Stimulated activated CD8-positive, alpha-beta memory T cell treated with anti-CD3 and anti-CD28 coated beads, Interleukin-7, amount 100 ng/mL, for 4 hours (primary cell): Measurements from ENCODE around the gene LPGAT1.
"Not testable (repeated sequence)": the region's sequence is repeated elsewhere in the genome, so short reads cannot be mapped to it uniquely, and the experiment has no call there.

Source experiments
- DNase-seq, 2 donors: peaks; one replicate each; pipeline ENCODE4 v3.0.0-alpha.2; 2020; ENCODE audit warnings: low read depth in 2 of 2

The LPGAT1 gene

GRCh38 chr1:211705467-211706091 lies 125.0 kb downstream of the LPGAT1 start:
- no peak for DNase-seq

GRCh38 chr1:211704543-211704942 lies 126.0 kb downstream of the LPGAT1 start:
- no peak for DNase-seq

- DNase-seq: no peak
These were observed 126.6 kb downstream of the LPGAT1 start for GRCh38 chr1:211703812-211704537.

- DNase-seq: no peak
These were observed 128.8 kb downstream of the LPGAT1 start for GRCh38 chr1:211701733-211702132.

- DNase-seq: no peak
These were observed 131.5 kb downstream of the LPGAT1 start for GRCh38 chr1:211699059-211699458.

- peak; percentile 61 to 63 for DNase-seq
These were observed 132.2 kb downstream of the LPGAT1 start for GRCh38 chr1:211698161-211699026.

- DNase-seq: no peak
These were observed 133.2 kb downstream of the LPGAT1 start for GRCh38 chr1:211697356-211697755.

GRCh38 chr1:211695135-211695816 lies 135.3 kb downstream of the LPGAT1 start:
- DNase-seq: no peak

- not testable (repeated sequence) for DNase-seq
These were observed 136.7 kb downstream of the LPGAT1 start for GRCh38 chr1:211693911-211694310.
